ENCODE measurements around the gene CERS1.

GRCh38 chr19:18904334-18905057 lies 8.5 kb upstream of the CERS1 start:
- no peak; the same call in 1 of the 2 replicates for TF ChIP-seq POLR2AphosphoS5 (IDR thresholded peaks at IDR 0.05; ENCODE audit: low read depth, low read length)
- no peak for TF ChIP-seq POLR2A (IDR thresholded peaks at IDR 0.05; ENCODE audit: low read depth, low read length)
- no peak for TF ChIP-seq TAF1 (IDR thresholded peaks at IDR 0.05; ENCODE audit: borderline replicate concordance, low read depth, low read length)
